A549 treated with dexamethasone at 1 μM for 4 hours (cell line): ENCODE results near the gene MAP3K15. TPM values are rescaled to one million over a fixed set of nuclear protein-coding genes. Genes with fewer than 3 reads are reported as not detected.

Experiments used
- total RNA-seq: library from RNA; stranded (reverse); fragments of 200-300 nt; extraction: Qiagen RNA extraction; gene quantifications from 5 replicates; pipeline ENCODE4 v1.2.3, GENCODE V29; 2022

MAP3K15 gene, protein sequence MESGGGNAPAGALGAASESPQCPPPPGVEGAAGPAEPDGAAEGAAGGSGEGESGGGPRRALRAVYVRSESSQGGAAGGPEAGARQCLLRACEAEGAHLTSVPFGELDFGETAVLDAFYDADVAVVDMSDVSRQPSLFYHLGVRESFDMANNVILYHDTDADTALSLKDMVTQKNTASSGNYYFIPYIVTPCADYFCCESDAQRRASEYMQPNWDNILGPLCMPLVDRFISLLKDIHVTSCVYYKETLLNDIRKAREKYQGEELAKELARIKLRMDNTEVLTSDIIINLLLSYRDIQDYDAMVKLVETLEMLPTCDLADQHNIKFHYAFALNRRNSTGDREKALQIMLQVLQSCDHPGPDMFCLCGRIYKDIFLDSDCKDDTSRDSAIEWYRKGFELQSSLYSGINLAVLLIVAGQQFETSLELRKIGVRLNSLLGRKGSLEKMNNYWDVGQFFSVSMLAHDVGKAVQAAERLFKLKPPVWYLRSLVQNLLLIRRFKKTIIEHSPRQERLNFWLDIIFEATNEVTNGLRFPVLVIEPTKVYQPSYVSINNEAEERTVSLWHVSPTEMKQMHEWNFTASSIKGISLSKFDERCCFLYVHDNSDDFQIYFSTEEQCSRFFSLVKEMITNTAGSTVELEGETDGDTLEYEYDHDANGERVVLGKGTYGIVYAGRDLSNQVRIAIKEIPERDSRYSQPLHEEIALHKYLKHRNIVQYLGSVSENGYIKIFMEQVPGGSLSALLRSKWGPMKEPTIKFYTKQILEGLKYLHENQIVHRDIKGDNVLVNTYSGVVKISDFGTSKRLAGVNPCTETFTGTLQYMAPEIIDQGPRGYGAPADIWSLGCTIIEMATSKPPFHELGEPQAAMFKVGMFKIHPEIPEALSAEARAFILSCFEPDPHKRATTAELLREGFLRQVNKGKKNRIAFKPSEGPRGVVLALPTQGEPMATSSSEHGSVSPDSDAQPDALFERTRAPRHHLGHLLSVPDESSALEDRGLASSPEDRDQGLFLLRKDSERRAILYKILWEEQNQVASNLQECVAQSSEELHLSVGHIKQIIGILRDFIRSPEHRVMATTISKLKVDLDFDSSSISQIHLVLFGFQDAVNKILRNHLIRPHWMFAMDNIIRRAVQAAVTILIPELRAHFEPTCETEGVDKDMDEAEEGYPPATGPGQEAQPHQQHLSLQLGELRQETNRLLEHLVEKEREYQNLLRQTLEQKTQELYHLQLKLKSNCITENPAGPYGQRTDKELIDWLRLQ (N-terminal part only)
- 1.6 to 2.2 TPM (median 1.9 TPM) in 5 replicates for total RNA-seq

DNA sequence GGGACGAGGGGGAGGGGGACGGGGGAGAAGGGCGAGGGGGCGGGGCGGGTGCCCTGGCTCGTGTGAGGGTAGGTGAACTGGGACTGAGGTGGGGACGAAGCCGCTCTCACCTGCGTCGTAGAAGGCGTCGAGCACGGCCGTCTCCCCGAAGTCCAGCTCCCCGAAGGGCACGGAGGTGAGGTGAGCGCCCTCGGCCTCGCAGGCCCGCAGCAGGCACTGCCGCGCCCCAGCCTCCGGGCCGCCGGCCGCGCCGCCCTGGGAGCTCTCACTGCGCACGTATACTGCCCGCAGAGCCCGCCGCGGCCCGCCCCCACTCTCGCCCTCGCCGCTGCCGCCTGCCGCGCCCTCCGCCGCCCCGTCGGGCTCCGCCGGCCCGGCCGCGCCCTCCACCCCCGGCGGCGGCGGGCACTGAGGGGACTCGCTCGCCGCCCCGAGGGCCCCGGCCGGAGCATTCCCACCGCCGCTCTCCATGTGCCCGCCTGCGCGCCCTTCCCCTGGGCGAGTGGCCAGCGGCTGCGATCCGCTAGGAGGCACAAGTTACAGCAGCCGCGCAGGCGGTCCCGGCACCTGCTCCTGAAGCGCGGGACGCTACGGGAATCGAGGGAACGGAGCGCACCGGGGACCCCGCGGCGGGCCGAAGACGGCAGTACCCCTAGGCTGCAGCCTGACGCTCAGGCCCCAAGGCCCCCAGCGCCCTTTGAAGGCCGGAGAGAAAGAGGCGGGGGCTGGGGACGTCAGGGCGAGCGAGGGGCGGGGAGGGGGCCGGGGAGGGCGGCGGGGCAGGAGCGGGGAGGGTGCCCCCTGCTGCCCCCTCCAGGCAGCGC is at the start of gene MAP3K15:
Gene MAP3K15, minus strand, starts transcription at position 718 of the 824 bp plus-strand sequence. Its CDS starts 247 bp downstream, at position 471.

DNA sequence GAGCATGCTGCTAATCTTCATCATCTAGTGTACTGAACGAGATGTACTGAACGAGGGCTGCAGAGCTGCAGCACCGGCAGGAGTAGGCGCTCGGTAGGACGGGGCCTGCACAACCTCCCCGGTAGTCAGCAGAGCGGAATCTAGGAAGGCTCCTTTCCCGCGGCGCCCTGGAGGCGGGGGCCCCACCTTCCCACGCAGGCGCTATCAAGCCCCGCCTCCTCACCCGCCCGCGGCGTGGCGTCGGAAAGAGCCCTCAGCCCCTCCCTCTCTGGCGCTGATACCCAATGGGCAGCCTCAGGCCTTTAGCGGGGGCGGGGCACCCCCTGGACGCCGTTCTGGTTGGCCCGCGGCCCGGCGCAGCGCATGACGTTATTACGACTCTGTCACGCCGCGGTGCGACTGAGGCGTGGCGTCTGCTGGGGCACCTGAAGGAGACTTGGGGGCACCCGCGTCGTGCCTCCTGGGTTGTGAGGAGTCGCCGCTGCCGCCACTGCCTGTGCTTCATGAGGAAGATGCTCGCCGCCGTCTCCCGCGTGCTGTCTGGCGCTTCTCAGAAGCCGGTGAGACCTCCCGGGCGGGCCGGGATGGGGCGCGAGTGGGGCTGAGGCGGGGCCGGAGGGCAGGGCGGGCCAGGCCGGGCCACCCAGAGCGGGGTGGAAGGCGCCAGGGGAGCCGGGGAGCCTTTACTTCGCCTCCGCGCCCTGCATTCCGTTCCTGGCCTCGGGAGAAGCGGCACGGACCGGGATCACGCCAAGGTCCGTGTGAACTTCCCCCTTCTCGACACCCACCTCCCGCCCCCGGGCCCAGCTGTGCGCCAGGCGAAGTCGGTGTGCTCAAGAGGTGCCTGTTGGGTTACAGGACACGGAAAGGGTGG is 171.5 kb downstream of the MAP3K15 start, which contains the start of gene PDHA1:
Gene PDHA1, plus strand, starts transcription at position 393 of the 874 bp plus-strand sequence. Its CDS starts 111 bp downstream, at position 504.

Other genes starting within 250 kb of the MAP3K15 start
- gene PDHA1, start 171.6 kb downstream of the MAP3K15 start, total RNA-seq: 260 to 325 TPM (median 322 TPM) in 5 replicates